HEK293 (cell line): ENCODE results near the gene DNAH7.

ENCODE experiments used
- CTCF ChIA-PET: fragments of 350-600 bp; formaldehyde crosslinking; extraction: SDS; loops from one replicate; lab custom pipeline; 2021; ENCODE audit warnings: antibody characterized with exemption; lab: Yijun Ruan, JAX
- POLR2A ChIA-PET: fragments of 300-600 bp; formaldehyde crosslinking; extraction: SDS; loops from one replicate; lab custom pipeline; 2020; ENCODE audit warnings: antibody characterized with exemption, inconsistent platforms; lab: Yijun Ruan, JAX
- H3K27ac ChIP-seq: fragments of 200-500 bp; sonication (Bioruptor generic); 2 replicates; pipeline ENCODE4 v1.5.1; 2014; ENCODE audit warnings: low read depth, low read length, control low read depth, inconsistent platforms; ENCODE audit errors: extremely low read depth
- H3K36me3 ChIP-seq, 2 experiments: fragments of 200-500 bp in 1 of 2; sonication (Bioruptor generic) in 1 of 2; 1 replicate in 1 of 2; 2 replicates in 1 of 2; pipeline ENCODE4 v1.5.1; 2014 to 2017; ENCODE audit warnings: inconsistent platforms in 2 of 2, low read length in 2 of 2; ENCODE audit not compliant: control insufficient read depth in 2 of 2, insufficient read depth in 1 of 2
- H3K4me1 ChIP-seq: fragments of 200-500 bp; sonication (Bioruptor generic); 2 replicates; pipeline ENCODE4 v1.5.1; 2014; ENCODE audit warnings: mild to moderate bottlenecking, low read length, inconsistent platforms; ENCODE audit not compliant: control insufficient read depth, insufficient read depth
- H3K4me3 ChIP-seq: 2 replicates; pipeline ENCODE4 v1.5.1; 2011; ENCODE audit warnings: low read depth, mild to moderate bottlenecking, control low read depth, low read length, moderate library complexity
- H3K9me3 ChIP-seq: fragments of 200-500 bp; sonication (Bioruptor generic); 2 replicates; pipeline ENCODE4 v1.5.1; 2014; ENCODE audit warnings: low read depth, low read length, inconsistent platforms; ENCODE audit not compliant: control insufficient read depth, insufficient read depth
- GLI2 ChIP-seq: fragments of 450-650 bp; formaldehyde crosslinking; IDR thresholded peaks from 2 replicates; pipeline ENCODE4; 2017; ENCODE audit warnings: missing biosample characterization, missing genetic modification characterization, low read depth, borderline replicate concordance
- MZF1 ChIP-seq: fragments of 450-650 bp; formaldehyde crosslinking; IDR thresholded peaks from 2 replicates; pipeline ENCODE4 v1.5.1; 2017; ENCODE audit warnings: missing biosample characterization, missing genetic modification characterization, borderline replicate concordance
- OVOL3 ChIP-seq: fragments of 450-650 bp; formaldehyde crosslinking; IDR thresholded peaks from 2 replicates; pipeline ENCODE4 v1.5.1; 2016; ENCODE audit warnings: missing biosample characterization, missing genetic modification characterization
- ZBTB11 ChIP-seq: fragments of 450-650 bp; formaldehyde crosslinking; conservative IDR thresholded peaks from 2 replicates; pipeline ENCODE4 v1.5.1; 2016; ENCODE audit warnings: low read depth, missing biosample characterization, missing genetic modification characterization
- ZNF140 ChIP-seq: fragments of 450-650 bp; formaldehyde crosslinking; IDR thresholded peaks from 2 replicates; pipeline ENCODE4 v1.5.1; 2016; ENCODE audit warnings: missing biosample characterization, missing genetic modification characterization
- ZNF19 ChIP-seq: fragments of 450-650 bp; formaldehyde crosslinking; IDR thresholded peaks from 2 replicates; pipeline ENCODE4; 2016; ENCODE audit warnings: missing biosample characterization, missing genetic modification characterization, low read depth
- ZNF24 ChIP-seq: fragments of 450-650 bp; formaldehyde crosslinking; IDR thresholded peaks from 2 replicates; pipeline ENCODE4 v1.5.1; 2016; ENCODE audit warnings: missing biosample characterization, missing genetic modification characterization
- ZNF394 ChIP-seq: fragments of 450-650 bp; formaldehyde crosslinking; IDR thresholded peaks from 2 replicates; pipeline ENCODE4 v1.5.1; 2016; ENCODE audit warnings: missing biosample characterization, missing genetic modification characterization, mild to moderate bottlenecking, moderate library complexity, borderline replicate concordance
- ZNF473 ChIP-seq: fragments of 450-650 bp; formaldehyde crosslinking; IDR thresholded peaks from 2 replicates; pipeline ENCODE4 v1.5.1; 2017; ENCODE audit warnings: missing biosample characterization, missing genetic modification characterization
- ZNF501 ChIP-seq: fragments of 450-650 bp; formaldehyde crosslinking; IDR thresholded peaks from 2 replicates; pipeline ENCODE4 v1.5.1; 2016; ENCODE audit warnings: missing biosample characterization, missing genetic modification characterization
- ZNF529 ChIP-seq: fragments of 450-650 bp; formaldehyde crosslinking; IDR thresholded peaks from 2 replicates; pipeline ENCODE4 v1.5.1; 2017; ENCODE audit warnings: missing genetic modification characterization, missing biosample characterization; ENCODE audit not compliant: insufficient replicate concordance
- ZNF530 ChIP-seq: fragments of 450-650 bp; formaldehyde crosslinking; IDR thresholded peaks from 2 replicates; pipeline ENCODE4 v1.5.1; 2016; ENCODE audit warnings: low read depth, missing biosample characterization, missing genetic modification characterization
- ZNF544 ChIP-seq: fragments of 450-650 bp; formaldehyde crosslinking; IDR thresholded peaks from 2 replicates; pipeline ENCODE4 v1.5.0; 2017; ENCODE audit warnings: missing biosample characterization, missing genetic modification characterization
- ZNF549 ChIP-seq: fragments of 450-650 bp; IDR thresholded peaks from 2 replicates; pipeline ENCODE4 v1.5.1; 2018; ENCODE audit warnings: missing biosample characterization, missing genetic modification characterization, mild to moderate bottlenecking, inconsistent platforms, moderate library complexity
- ZNF558 ChIP-seq: fragments of 450-650 bp; formaldehyde crosslinking; IDR thresholded peaks from 2 replicates; pipeline ENCODE4 v1.5.1; 2016; ENCODE audit warnings: missing biosample characterization, missing genetic modification characterization
- ZNF624 ChIP-seq: fragments of 450-650 bp; formaldehyde crosslinking; IDR thresholded peaks from 2 replicates; pipeline ENCODE4 v1.5.1; 2017; ENCODE audit warnings: missing biosample characterization, missing genetic modification characterization
- ZSCAN23 ChIP-seq: fragments of 450-650 bp; formaldehyde crosslinking; IDR thresholded peaks from 2 replicates; pipeline ENCODE4 v1.5.1; 2016; ENCODE audit warnings: missing biosample characterization, missing genetic modification characterization
- TF ChIP-seq, protein P1 (sequence below): sonication (generic); formaldehyde crosslinking; IDR thresholded peaks from 2 replicates; pipeline ENCODE4 v1.8.1; 2022; ENCODE audit warnings: mild to moderate bottlenecking, moderate library complexity, missing genetic modification reagents
- TF ChIP-seq, protein P2 (sequence below): fragments of 450-650 bp; formaldehyde crosslinking; IDR thresholded peaks from 2 replicates; pipeline ENCODE4 v1.5.1; 2016; ENCODE audit warnings: missing biosample characterization, missing genetic modification characterization
- TF ChIP-seq, protein P3 (sequence below): fragments of 450-650 bp; formaldehyde crosslinking; IDR thresholded peaks from 2 replicates; pipeline ENCODE4 v1.5.0; 2017; ENCODE audit warnings: missing biosample characterization, missing genetic modification characterization, borderline replicate concordance

DNAH7 gene

DNA sequence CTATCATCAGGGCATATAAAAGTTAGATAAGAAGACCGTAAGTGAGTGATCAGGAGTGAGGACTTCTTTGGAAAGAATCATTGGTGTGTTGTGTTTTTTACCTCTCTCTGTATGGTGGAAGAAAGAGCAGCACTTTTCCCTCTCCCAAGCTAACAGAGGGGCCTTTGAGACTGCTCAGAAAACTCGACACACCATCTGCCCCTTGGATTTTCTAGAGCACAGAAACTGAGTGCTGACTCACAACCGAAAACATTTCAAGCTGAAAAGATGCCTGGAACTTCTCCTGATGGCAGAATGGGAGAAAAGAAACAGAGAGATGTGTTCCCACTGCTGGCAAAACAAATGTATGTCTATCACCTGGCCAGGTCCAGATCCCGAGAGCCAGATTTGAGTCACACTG lies 156.6 kb downstream of the DNAH7 start:
- H3K4me1 ChIP-seq = no peaks in the 10 kb centered on the region
- ChIA-PET POLR2A (no interaction called here), CTCF (no interaction called here)
- no peak overlapping the region for H3K27ac ChIP-seq
- no peaks in the 10 kb centered on the region for H3K9me3 ChIP-seq
- no peaks in the 10 kb centered on the region for H3K36me3 ChIP-seq
- H3K4me3 ChIP-seq = no peak overlapping the region
- no peak for TF ChIP-seq ZNF473
- no peak for TF ChIP-seq OVOL3 (tag by site-specific recombination)
- TF ChIP-seq ZNF529 (tag by site-specific recombination) = no peak
- TF ChIP-seq, protein P1, sequence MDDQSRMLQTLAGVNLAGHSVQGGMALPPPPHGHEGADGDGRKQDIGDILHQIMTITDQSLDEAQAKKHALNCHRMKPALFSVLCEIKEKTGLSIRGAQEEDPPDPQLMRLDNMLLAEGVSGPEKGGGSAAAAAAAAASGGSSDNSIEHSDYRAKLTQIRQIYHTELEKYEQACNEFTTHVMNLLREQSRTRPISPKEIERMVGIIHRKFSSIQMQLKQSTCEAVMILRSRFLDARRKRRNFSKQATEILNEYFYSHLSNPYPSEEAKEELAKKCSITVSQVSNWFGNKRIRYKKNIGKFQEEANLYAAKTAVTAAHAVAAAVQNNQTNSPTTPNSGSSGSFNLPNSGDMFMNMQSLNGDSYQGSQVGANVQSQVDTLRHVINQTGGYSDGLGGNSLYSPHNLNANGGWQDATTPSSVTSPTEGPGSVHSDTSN (CRISPR knock-in tag) = no peak
- no peak for TF ChIP-seq ZNF549 (tag by site-specific recombination)
- no peak for TF ChIP-seq ZNF501
- TF ChIP-seq, all 188 proteins: peak for 0

- Histone ChIP-seq H3K36me3 (no peaks in the 10 kb centered on the region), H3K4me3 (no peak overlapping the region), H3K4me1 (no peaks in the 10 kb centered on the region), H3K27ac (no peak overlapping the region), H3K9me3 (no peaks in the 10 kb centered on the region)
- ChIA-PET CTCF (no interaction called here), POLR2A (no interaction called here)
- no peak for TF ChIP-seq ZNF558 (tag by site-specific recombination)
- no peak for TF ChIP-seq ZNF624 (tag by site-specific recombination)
Measured at GRCh38 chr2:195910570-195910969, 158.1 kb downstream of the DNAH7 start.

GRCh38 chr2:195909926-195910325 lies 158.7 kb downstream of the DNAH7 start:
- Histone ChIP-seq H3K36me3 (no peaks in the 10 kb centered on the region), H3K9me3 (no peaks in the 10 kb centered on the region), H3K27ac (no peak overlapping the region)
- CTCF ChIA-PET = interaction anchor here (0.6 kb wide), 1 partner anchor 82 kb away, joined by 3 read pairs; no protein-coding TSS in a partner anchor
- TF ChIP-seq ZNF19 (tag by site-specific recombination) (no peak), ZNF530 (no peak), ZNF394 (tag by site-specific recombination) (no peak), ZBTB11 (tag by site-specific recombination) (no peak), ZNF544 (tag by site-specific recombination) (no peak), ZSCAN23 (tag by site-specific recombination) (no peak), MZF1 (tag by site-specific recombination) (no peak), ZNF140 (tag by site-specific recombination) (no peak), GLI2 (no peak), ZNF24 (tag by site-specific recombination) (no peak)
- TF ChIP-seq, protein P2, sequence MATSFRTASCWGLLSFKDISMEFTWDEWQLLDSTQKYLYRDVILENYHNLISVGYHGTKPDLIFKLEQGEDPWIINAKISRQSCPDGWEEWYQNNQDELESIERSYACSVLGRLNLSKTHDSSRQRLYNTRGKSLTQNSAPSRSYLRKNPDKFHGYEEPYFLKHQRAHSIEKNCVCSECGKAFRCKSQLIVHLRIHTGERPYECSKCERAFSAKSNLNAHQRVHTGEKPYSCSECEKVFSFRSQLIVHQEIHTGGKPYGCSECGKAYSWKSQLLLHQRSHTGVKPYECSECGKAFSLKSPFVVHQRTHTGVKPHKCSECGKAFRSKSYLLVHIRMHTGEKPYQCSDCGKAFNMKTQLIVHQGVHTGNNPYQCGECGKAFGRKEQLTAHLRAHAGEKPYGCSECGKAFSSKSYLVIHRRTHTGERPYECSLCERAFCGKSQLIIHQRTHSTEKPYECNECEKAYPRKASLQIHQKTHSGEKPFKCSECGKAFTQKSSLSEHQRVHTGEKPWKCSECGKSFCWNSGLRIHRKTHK (tag by site-specific recombination) = no peak
- TF ChIP-seq, protein P3, sequence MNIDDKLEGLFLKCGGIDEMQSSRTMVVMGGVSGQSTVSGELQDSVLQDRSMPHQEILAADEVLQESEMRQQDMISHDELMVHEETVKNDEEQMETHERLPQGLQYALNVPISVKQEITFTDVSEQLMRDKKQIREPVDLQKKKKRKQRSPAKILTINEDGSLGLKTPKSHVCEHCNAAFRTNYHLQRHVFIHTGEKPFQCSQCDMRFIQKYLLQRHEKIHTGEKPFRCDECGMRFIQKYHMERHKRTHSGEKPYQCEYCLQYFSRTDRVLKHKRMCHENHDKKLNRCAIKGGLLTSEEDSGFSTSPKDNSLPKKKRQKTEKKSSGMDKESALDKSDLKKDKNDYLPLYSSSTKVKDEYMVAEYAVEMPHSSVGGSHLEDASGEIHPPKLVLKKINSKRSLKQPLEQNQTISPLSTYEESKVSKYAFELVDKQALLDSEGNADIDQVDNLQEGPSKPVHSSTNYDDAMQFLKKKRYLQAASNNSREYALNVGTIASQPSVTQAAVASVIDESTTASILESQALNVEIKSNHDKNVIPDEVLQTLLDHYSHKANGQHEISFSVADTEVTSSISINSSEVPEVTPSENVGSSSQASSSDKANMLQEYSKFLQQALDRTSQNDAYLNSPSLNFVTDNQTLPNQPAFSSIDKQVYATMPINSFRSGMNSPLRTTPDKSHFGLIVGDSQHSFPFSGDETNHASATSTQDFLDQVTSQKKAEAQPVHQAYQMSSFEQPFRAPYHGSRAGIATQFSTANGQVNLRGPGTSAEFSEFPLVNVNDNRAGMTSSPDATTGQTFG (tag by site-specific recombination) = no peak
- TF ChIP-seq, all 188 proteins: peak for 0
- POLR2A ChIA-PET = no interaction called here
- Histone ChIP-seq H3K4me1 (no peaks in the 10 kb centered on the region), H3K4me3 (no peak overlapping the region)
